PC-9 (cell line): Measurements from ENCODE around the gene PLAC1.

Experiments used
- CTCF ChIP-seq: fragments of 200-600 bp; sonication (generic); conservative IDR thresholded peaks from 2 replicates; pipeline ENCODE4 v1.6.1; 2017; ENCODE audit warnings: mixed run types, antibody characterized with exemption, mild to moderate bottlenecking, moderate library complexity
- EZH2 ChIP-seq: fragments of 200-600 bp; sonication (generic); IDR thresholded peaks from 2 replicates; pipeline ENCODE4 v1.8.0; 2017; ENCODE audit warnings: antibody characterized with exemption, low read depth

- no peak for TF ChIP-seq CTCF
- no peak for TF ChIP-seq EZH2
Observed at GRCh38 chrX:134645936-134646543, 12.2 kb downstream of the PLAC1 start.
